GM23338 (cell line): ENCODE measurements around the gene MTA3. TPM values are rescaled to one million over a fixed set of nuclear protein-coding genes. Genes with fewer than 3 reads are reported as not detected.
"Not testable (repeated sequence)": the region's sequence is repeated elsewhere in the genome, so short reads cannot be mapped to it uniquely, and the experiment has no call there.

Experiments used
- ATAC-seq: fragments of 200-7000 bp; cut with Tn5 transposase; 3 replicates; pipeline ENCODE4 v1.9.1; 2020
- DNase-seq: peaks from one replicate; pipeline ENCODE4 v3.0.0-alpha.2; 2015; ENCODE audit warnings: low spot score
- H2AFZ ChIP-seq: fragments of 200-600 bp; sonication (generic); 2 replicates; pipeline ENCODE4 v1.8.0; 2016; ENCODE audit warnings: antibody characterized with exemption, mild to moderate bottlenecking, moderate library complexity
- H3F3A ChIP-seq: fragments of 200-600 bp; sonication (generic); replicated peaks from 2 replicates; pipeline ENCODE4 v1.8.0; 2017; ENCODE audit warnings: antibody characterized with exemption, mixed run types, low read depth
- H3K27ac ChIP-seq: fragments of 200-600 bp; sonication (generic); 2 replicates; pipeline ENCODE4 v1.6.1; 2016; ENCODE audit warnings: low read depth
- H3K27me3 ChIP-seq: fragments of 200-600 bp; sonication (generic); 2 replicates; pipeline ENCODE4 v1.8.0; 2016; ENCODE audit warnings: mild to moderate bottlenecking, mixed run types, moderate library complexity; ENCODE audit not compliant: insufficient read depth
- H3K36me3 ChIP-seq: fragments of 200-600 bp; sonication (generic); 2 replicates; pipeline ENCODE4 v1.8.0; 2016; ENCODE audit warnings: mild to moderate bottlenecking; ENCODE audit not compliant: insufficient read depth
- H3K4me1 ChIP-seq: fragments of 200-600 bp; sonication (generic); 2 replicates; pipeline ENCODE4 v1.8.0; 2016; ENCODE audit warnings: mild to moderate bottlenecking, moderate library complexity; ENCODE audit not compliant: insufficient read depth
- H3K4me2 ChIP-seq: fragments of 200-600 bp; sonication (generic); 2 replicates; pipeline ENCODE4 v1.7.1; 2017; ENCODE audit warnings: mixed run types
- H3K4me3 ChIP-seq: fragments of 200-600 bp; sonication (generic); 2 replicates; pipeline ENCODE4 v1.6.1; 2016; ENCODE audit warnings: mixed run types
- H3K79me2 ChIP-seq: fragments of 200-600 bp; sonication (generic); replicated peaks from 2 replicates; pipeline ENCODE4 v1.8.0; 2017; ENCODE audit warnings: mild to moderate bottlenecking; ENCODE audit not compliant: insufficient read depth
- H3K9me2 ChIP-seq: fragments of 200-600 bp; sonication (generic); 2 replicates; pipeline ENCODE4 v1.8.0; 2017; ENCODE audit not compliant: insufficient read depth
- H4K20me1 ChIP-seq: fragments of 200-600 bp; sonication (generic); replicated peaks from 2 replicates; pipeline ENCODE4 v1.8.0; 2017; ENCODE audit warnings: mild to moderate bottlenecking; ENCODE audit not compliant: insufficient read depth
- H3K27ac Mint-ChIP-seq: 2 replicates; pipeline ENCODE4 v1.8.0; 2020; ENCODE audit warnings: inconsistent platforms, mild to moderate bottlenecking, moderate library complexity, mixed read lengths
- H3K27me3 Mint-ChIP-seq: 3 replicates; pipeline ENCODE4 v1.8.0; 2022; ENCODE audit warnings: low read depth, mild to moderate bottlenecking, moderate library complexity, mixed read lengths, inconsistent platforms; ENCODE audit not compliant: insufficient read depth, poor library complexity
- H3K36me3 Mint-ChIP-seq: 3 replicates; pipeline ENCODE4 v1.8.0; 2021; ENCODE audit warnings: low read depth, mild to moderate bottlenecking, inconsistent platforms, moderate library complexity, mixed read lengths
- H3K4me1 Mint-ChIP-seq: 3 replicates; pipeline ENCODE4 v1.8.0; 2020; ENCODE audit warnings: mild to moderate bottlenecking, inconsistent platforms, mixed read lengths
- H3K4me3 Mint-ChIP-seq: 3 replicates; pipeline ENCODE4 v1.8.0; 2021; ENCODE audit warnings: moderate library complexity, mild to moderate bottlenecking, inconsistent platforms, mixed read lengths
- H3K9me3 Mint-ChIP-seq: 3 replicates; pipeline ENCODE4 v1.8.0; 2020; ENCODE audit warnings: moderate library complexity, mild to moderate bottlenecking, inconsistent platforms, mixed read lengths
- CREB1 ChIP-seq: fragments of 250-450 bp; sonication (Bioruptor Pico); IDR thresholded peaks from 2 replicates; pipeline ENCODE4 v1.5.0; 2020; ENCODE audit warnings: low read depth, mild to moderate bottlenecking, moderate library complexity
- JUNB ChIP-seq: IDR thresholded peaks from one replicate; pipeline ENCODE4 v1.6.1; 2016; ENCODE audit warnings: antibody characterized with exemption; ENCODE audit not compliant: unreplicated experiment
- POLR2AphosphoS5 ChIP-seq: IDR thresholded peaks from 2 replicates; pipeline ENCODE4 v1.6.1; 2016; ENCODE audit warnings: antibody characterized with exemption, low read depth
- ZNF331 ChIP-seq: fragments of 250-450 bp; sonication (Bioruptor Pico); IDR thresholded peaks from 2 replicates; pipeline ENCODE4 v1.5.0; 2020; ENCODE audit warnings: low read depth, mild to moderate bottlenecking, moderate library complexity
- polyA plus RNA-seq: library from polyadenylated mRNA; unstranded; fragments of >200 nt; fragmentation: Nextera tagmentation; extraction: Ambion mirVana; gene quantifications from 2 replicates; pipeline ENCODE4 v1.2.1, GENCODE V29; 2016
- total RNA-seq: library from RNA; depleted of rRNA; stranded (reverse); fragments of >200 nt; shearing (Covaris generic); gene quantifications from 2 replicates; pipeline ENCODE4 v1.2.3, GENCODE V29; 2014
- TF ChIP-seq, protein P1 (sequence below): IDR thresholded peaks from one replicate; pipeline ENCODE4 v1.6.1; 2018; ENCODE audit warnings: antibody characterized with exemption; ENCODE audit not compliant: unreplicated experiment
- TF ChIP-seq, protein P2 (sequence below), 2 experiments: fragments of 200-600 bp in 1 of 2; sonication (generic) in 1 of 2; conservative IDR thresholded peaks; 2 replicates each; pipeline versions ENCODE4 v1.5.1 to v1.6.1; 2016 to 2017; ENCODE audit warnings: antibody characterized with exemption in 2 of 2, low read depth in 2 of 2, mild to moderate bottlenecking in 2 of 2, moderate library complexity in 1 of 2
- TF ChIP-seq, protein P3 (sequence below): IDR thresholded peaks from 2 replicates; pipeline ENCODE4 v1.6.1; 2016; ENCODE audit warnings: antibody characterized with exemption

The MTA3 gene
- total and polyA plus RNA-seq, 2 experiments from 2014 or later: 162 to 208 TPM

DNA sequence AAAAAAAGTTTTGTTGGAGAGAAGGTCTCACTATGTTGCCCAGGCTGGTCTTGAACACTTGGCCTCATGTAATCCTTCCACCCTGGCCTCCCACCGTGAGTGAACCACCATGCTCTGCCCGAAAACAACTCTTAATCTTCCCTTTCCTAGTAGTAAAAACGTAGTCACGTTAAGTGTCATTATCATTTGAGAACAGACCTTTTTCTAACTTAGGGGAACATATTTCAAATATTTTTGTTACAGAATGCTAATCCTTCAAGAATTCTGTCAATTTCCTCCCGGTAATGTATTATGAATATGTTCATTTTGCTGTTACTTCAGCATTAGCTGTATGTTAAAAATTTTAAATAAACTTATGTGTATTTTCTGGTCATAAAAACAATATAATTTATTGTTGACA, 49.7 kb downstream of the MTA3 start (continued):
- TF ChIP-seq, protein P1, sequence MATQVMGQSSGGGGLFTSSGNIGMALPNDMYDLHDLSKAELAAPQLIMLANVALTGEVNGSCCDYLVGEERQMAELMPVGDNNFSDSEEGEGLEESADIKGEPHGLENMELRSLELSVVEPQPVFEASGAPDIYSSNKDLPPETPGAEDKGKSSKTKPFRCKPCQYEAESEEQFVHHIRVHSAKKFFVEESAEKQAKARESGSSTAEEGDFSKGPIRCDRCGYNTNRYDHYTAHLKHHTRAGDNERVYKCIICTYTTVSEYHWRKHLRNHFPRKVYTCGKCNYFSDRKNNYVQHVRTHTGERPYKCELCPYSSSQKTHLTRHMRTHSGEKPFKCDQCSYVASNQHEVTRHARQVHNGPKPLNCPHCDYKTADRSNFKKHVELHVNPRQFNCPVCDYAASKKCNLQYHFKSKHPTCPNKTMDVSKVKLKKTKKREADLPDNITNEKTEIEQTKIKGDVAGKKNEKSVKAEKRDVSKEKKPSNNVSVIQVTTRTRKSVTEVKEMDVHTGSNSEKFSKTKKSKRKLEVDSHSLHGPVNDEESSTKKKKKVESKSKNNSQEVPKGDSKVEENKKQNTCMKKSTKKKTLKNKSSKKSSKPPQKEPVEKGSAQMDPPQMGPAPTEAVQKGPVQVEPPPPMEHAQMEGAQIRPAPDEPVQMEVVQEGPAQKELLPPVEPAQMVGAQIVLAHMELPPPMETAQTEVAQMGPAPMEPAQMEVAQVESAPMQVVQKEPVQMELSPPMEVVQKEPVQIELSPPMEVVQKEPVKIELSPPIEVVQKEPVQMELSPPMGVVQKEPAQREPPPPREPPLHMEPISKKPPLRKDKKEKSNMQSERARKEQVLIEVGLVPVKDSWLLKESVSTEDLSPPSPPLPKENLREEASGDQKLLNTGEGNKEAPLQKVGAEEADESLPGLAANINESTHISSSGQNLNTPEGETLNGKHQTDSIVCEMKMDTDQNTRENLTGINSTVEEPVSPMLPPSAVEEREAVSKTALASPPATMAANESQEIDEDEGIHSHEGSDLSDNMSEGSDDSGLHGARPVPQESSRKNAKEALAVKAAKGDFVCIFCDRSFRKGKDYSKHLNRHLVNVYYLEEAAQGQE: no peak
- TF ChIP-seq ZNF331 (CRISPR knock-in tag): no peak

DNA sequence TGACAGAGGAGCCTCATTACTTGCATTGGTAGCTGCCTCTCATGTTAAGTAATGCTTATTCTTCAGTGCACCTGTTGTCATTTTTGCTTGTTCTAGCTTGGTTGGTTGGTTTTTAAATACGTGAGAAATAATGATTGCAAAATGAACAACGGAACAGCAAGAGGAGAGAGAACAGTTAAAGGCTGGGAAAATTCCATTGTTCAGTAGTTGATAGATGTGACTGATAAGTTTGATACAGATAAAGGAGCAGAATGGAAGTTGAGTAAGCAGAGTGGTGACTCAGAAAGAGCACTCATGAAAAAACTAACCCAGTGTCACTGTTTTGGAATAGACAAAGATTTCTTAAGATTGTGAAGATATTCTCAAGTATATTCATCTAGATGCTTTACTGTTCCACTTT, 50.5 kb downstream of the MTA3 start:
- H3F3A ChIP-seq: peaks cover 8% of the 10 kb centered on the region; the same call in 1 of the 2 replicates
- Mint-ChIP-seq H3K36me3 (peaks cover 84% of the 10 kb centered on the region), H3K27ac (no peak overlapping the region), H3K4me1 (peaks cover 9% of the 10 kb centered on the region; the same call in 2 of the 3 replicates), H3K4me3 (no peak overlapping the region), H3K27me3 (peaks cover 11% of the 10 kb centered on the region), H3K9me3 (peaks cover 23% of the 10 kb centered on the region; the same call in 2 of the 3 replicates)
- TF ChIP-seq, protein P2, sequence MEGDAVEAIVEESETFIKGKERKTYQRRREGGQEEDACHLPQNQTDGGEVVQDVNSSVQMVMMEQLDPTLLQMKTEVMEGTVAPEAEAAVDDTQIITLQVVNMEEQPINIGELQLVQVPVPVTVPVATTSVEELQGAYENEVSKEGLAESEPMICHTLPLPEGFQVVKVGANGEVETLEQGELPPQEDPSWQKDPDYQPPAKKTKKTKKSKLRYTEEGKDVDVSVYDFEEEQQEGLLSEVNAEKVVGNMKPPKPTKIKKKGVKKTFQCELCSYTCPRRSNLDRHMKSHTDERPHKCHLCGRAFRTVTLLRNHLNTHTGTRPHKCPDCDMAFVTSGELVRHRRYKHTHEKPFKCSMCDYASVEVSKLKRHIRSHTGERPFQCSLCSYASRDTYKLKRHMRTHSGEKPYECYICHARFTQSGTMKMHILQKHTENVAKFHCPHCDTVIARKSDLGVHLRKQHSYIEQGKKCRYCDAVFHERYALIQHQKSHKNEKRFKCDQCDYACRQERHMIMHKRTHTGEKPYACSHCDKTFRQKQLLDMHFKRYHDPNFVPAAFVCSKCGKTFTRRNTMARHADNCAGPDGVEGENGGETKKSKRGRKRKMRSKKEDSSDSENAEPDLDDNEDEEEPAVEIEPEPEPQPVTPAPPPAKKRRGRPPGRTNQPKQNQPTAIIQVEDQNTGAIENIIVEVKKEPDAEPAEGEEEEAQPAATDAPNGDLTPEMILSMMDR (conservative IDR thresholded peaks at IDR 0.05; ENCODE audit: low read depth in 2 of 2): no peak
- TF ChIP-seq, protein P3, sequence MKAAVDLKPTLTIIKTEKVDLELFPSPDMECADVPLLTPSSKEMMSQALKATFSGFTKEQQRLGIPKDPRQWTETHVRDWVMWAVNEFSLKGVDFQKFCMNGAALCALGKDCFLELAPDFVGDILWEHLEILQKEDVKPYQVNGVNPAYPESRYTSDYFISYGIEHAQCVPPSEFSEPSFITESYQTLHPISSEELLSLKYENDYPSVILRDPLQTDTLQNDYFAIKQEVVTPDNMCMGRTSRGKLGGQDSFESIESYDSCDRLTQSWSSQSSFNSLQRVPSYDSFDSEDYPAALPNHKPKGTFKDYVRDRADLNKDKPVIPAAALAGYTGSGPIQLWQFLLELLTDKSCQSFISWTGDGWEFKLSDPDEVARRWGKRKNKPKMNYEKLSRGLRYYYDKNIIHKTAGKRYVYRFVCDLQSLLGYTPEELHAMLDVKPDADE: no peak
- TF ChIP-seq JUNB (no peak), POLR2AphosphoS5 (no peak), CREB1 (no peak)
- TF ChIP-seq, protein P1: no peak
- DNase-seq (no peak), ATAC-seq (no peak)
- H3K4me3 ChIP-seq: no peak overlapping the region
- H3K4me1 ChIP-seq: 0 out of 2 replicates have a peak, but pooled peaks cover 4% of the 10 kb centered on the region
- H3K9me2 ChIP-seq: no peaks in the 10 kb centered on the region
- H3K27me3 ChIP-seq: no peaks in the 10 kb centered on the region
- peaks cover 12% of the 10 kb centered on the region; the same call in 1 of the 2 replicates for H4K20me1 ChIP-seq
- H3K79me2 ChIP-seq: peaks cover 82% of the 10 kb centered on the region
- H3K36me3 ChIP-seq: peaks cover 23% of the 10 kb centered on the region
- H3K27ac ChIP-seq: no peak overlapping the region
- no peak overlapping the region for H2AFZ ChIP-seq
- no peak overlapping the region for H3K4me2 ChIP-seq

DNA sequence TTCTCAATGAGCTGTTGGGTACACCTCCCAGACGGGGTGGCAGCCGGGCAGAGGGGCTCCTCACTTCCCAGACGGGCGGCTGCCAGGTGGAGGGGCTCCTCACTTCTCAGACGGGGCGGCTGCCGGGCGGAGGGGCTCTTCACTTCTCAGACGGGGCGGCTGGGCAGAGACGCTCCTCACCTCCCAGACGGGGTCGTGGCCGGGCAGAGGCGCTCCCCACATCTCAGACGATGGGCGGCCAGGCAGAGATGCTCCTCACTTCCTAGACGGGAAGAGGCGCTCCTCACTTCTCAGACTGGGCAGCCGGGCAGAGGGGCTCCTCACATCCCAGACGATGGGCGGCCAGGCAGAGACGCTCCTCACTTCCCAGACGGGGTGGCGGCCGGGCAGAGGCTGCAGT, 53.2 kb downstream of the MTA3 start:
- not testable (repeated sequence) for H3K27ac Mint-ChIP-seq, H3K4me1 ChIP-seq, H3K9me2 ChIP-seq, H3K4me2 ChIP-seq, H3K4me1 Mint-ChIP-seq, H3K4me3 Mint-ChIP-seq, H3K4me3 ChIP-seq, ATAC-seq, H3F3A ChIP-seq, DNase-seq, H3K27ac ChIP-seq, H4K20me1 ChIP-seq, H2AFZ ChIP-seq, H3K27me3 ChIP-seq
- peaks cover 11% of the 10 kb centered on the region for H3K27me3 Mint-ChIP-seq
- peaks cover 75% of the 10 kb centered on the region for H3K36me3 Mint-ChIP-seq
- peaks cover 23% of the 10 kb centered on the region; the same call in 2 of the 3 replicates for H3K9me3 Mint-ChIP-seq
- H3K79me2 ChIP-seq: peaks cover 78% of the 10 kb centered on the region
- H3K36me3 ChIP-seq: peaks cover 17% of the 10 kb centered on the region
